Activated CD4-positive, alpha-beta memory T cell treated with anti-CD3 and anti-CD28 coated beads for 36 hours (primary cell): ENCODE data around the gene PTTG1. TPM values are rescaled to one million over a fixed set of nuclear protein-coding genes. Genes with fewer than 3 reads are reported as not detected.
A peak's percentile ranks its signal among the peaks of the same experiment; 100 is the strongest.

Source experiments
- CTCF ChIA-PET: fragments of 350-600 bp; sonication (Branson Sonifier 250); formaldehyde crosslinking; loops from one replicate; lab custom pipeline; 2021; ENCODE audit warnings: antibody characterized with exemption, inconsistent platforms; lab: Charles Lee
- POLR2A ChIA-PET: fragments of 350-600 bp; sonication (Branson Sonifier 250); formaldehyde crosslinking; loops from one replicate; lab custom pipeline; 2021; ENCODE audit warnings: antibody characterized with exemption; lab: Charles Lee
- DNase-seq: peaks from one replicate; pipeline ENCODE4 v3.0.0-alpha.2; 2020
- H3K27ac Mint-ChIP-seq: one replicate; pipeline ENCODE4 v1.8.0; 2021; ENCODE audit warnings: mixed read lengths
- H3K27me3 Mint-ChIP-seq: one replicate; pipeline ENCODE4 v1.8.0; 2021; ENCODE audit warnings: mixed read lengths
- H3K36me3 Mint-ChIP-seq: one replicate; pipeline ENCODE4 v1.8.0; 2021; ENCODE audit warnings: mixed read lengths
- H3K4me1 Mint-ChIP-seq: one replicate; pipeline ENCODE4 v1.8.0; 2021; ENCODE audit warnings: low read depth, mixed read lengths
- H3K4me3 Mint-ChIP-seq: one replicate; pipeline ENCODE4 v1.8.0; 2021; ENCODE audit warnings: mild to moderate bottlenecking, mixed read lengths
- H3K9me3 Mint-ChIP-seq: one replicate; pipeline ENCODE4 v1.8.0; 2021; ENCODE audit warnings: mixed read lengths
- intact Hi-C: fragments of 100-400 bp; cut with micrococcal nuclease; formaldehyde crosslinking; loops from one replicate; pipeline ENCODE4 v1.15.1; 2023
- total RNA-seq, 2 experiments: library from RNA; stranded (reverse); gene quantifications; one replicate each; pipeline ENCODE4 v1.2.3, GENCODE V29; 2021

Gene PTTG1
- total RNA-seq, 2 experiments from 2014 or later = 228 to 236 TPM

- H3K27ac Mint-ChIP-seq = no peak overlapping the region
- ChIA-PET CTCF (no interaction called here), POLR2A (no interaction called here)
- peaks cover 2% of the 10 kb centered on the region for H3K9me3 Mint-ChIP-seq
- intact Hi-C loops = no loop called here
- no peak for DNase-seq
- H3K36me3 Mint-ChIP-seq = no peaks in the 10 kb centered on the region
- H3K4me3 Mint-ChIP-seq = no peak overlapping the region
- H3K27me3 Mint-ChIP-seq = peaks cover 2% of the 10 kb centered on the region
- peaks cover 9% of the 10 kb centered on the region for H3K4me1 Mint-ChIP-seq
Measured at GRCh38 chr5:160456480-160457177, 35.0 kb downstream of the PTTG1 start.

- Mint-ChIP-seq H3K27me3 (peaks cover 2% of the 10 kb centered on the region), H3K36me3 (no peaks in the 10 kb centered on the region), H3K4me1 (peaks cover 11% of the 10 kb centered on the region), H3K4me3 (no peak overlapping the region), H3K9me3 (peaks cover 2% of the 10 kb centered on the region), H3K27ac (no peak overlapping the region)
- ChIA-PET CTCF (no interaction called here), POLR2A (no interaction called here)
- DNase-seq = no peak
- intact Hi-C loops = no loop called here
Measured at GRCh38 chr5:160457252-160457651, 35.6 kb downstream of the PTTG1 start.

- ChIA-PET CTCF (interaction anchor here (1.2 to 3.8 kb wide), 3 partner anchors 9 to 21 kb away, joined by 4 to 48 read pairs (median 5); no protein-coding TSS in a partner anchor), POLR2A (no interaction called here)
- H3K27me3 Mint-ChIP-seq = peaks cover 2% of the 10 kb centered on the region
- no peak for DNase-seq
- H3K9me3 Mint-ChIP-seq = peaks cover 2% of the 10 kb centered on the region
- no peaks in the 10 kb centered on the region for H3K36me3 Mint-ChIP-seq
- no peak overlapping the region for H3K4me3 Mint-ChIP-seq
- peaks cover 22% of the 10 kb centered on the region for H3K4me1 Mint-ChIP-seq
- no peak overlapping the region for H3K27ac Mint-ChIP-seq
- intact Hi-C loops = no loop called here
Measured at GRCh38 chr5:160458806-160459800, 37.4 kb downstream of the PTTG1 start.

- DNase-seq = no peak
- Mint-ChIP-seq H3K27me3 (peaks cover 2% of the 10 kb centered on the region), H3K9me3 (peaks cover 2% of the 10 kb centered on the region), H3K4me1 (peaks cover 36% of the 10 kb centered on the region), H3K27ac (no peak overlapping the region), H3K4me3 (no peak overlapping the region), H3K36me3 (no peaks in the 10 kb centered on the region)
- intact Hi-C loops = loop anchor here (1.0 kb wide), 1 partner anchor 21 kb away; no protein-coding TSS in a partner anchor
- ChIA-PET CTCF (interaction anchor here (1.2 to 3.8 kb wide), 3 partner anchors 14 to 47 kb away, joined by 3 to 48 read pairs (median 4); no protein-coding TSS in a partner anchor), POLR2A (no interaction called here)
Measured at GRCh38 chr5:160460377-160461049, 38.9 kb downstream of the PTTG1 start.

GRCh38 chr5:160461378-160461777 lies 39.7 kb downstream of the PTTG1 start:
- Mint-ChIP-seq H3K27ac (no peak overlapping the region), H3K4me3 (no peak overlapping the region), H3K9me3 (peaks cover 2% of the 10 kb centered on the region), H3K36me3 (no peaks in the 10 kb centered on the region), H3K4me1 (peaks cover 43% of the 10 kb centered on the region), H3K27me3 (peaks cover 2% of the 10 kb centered on the region)
- no peak for DNase-seq
- intact Hi-C loops = no loop called here
- ChIA-PET POLR2A (no interaction called here), CTCF (interaction anchor here (1.2 to 3.8 kb wide), 2 partner anchors 23 to 47 kb away, joined by 3 to 48 read pairs; no protein-coding TSS in a partner anchor)

GRCh38 chr5:160462167-160462566 lies 40.5 kb downstream of the PTTG1 start:
- Mint-ChIP-seq H3K27me3 (no peaks in the 10 kb centered on the region), H3K4me3 (no peak overlapping the region), H3K4me1 (peaks cover 49% of the 10 kb centered on the region), H3K27ac (no peak overlapping the region), H3K9me3 (peaks cover 2% of the 10 kb centered on the region), H3K36me3 (no peaks in the 10 kb centered on the region)
- intact Hi-C loops = no loop called here
- POLR2A ChIA-PET = no interaction called here
- DNase-seq = no peak
- CTCF ChIA-PET = interaction anchor here (3.8 kb wide), 1 partner anchor 24 kb away, joined by 48 read pairs; no protein-coding TSS in a partner anchor

- peaks cover 2% of the 10 kb centered on the region for H3K36me3 Mint-ChIP-seq
- H3K27ac Mint-ChIP-seq = no peak overlapping the region
- no peak for DNase-seq
- no peaks in the 10 kb centered on the region for H3K27me3 Mint-ChIP-seq
- intact Hi-C loops = no loop called here
- no peak overlapping the region for H3K4me3 Mint-ChIP-seq
- peaks cover 2% of the 10 kb centered on the region for H3K9me3 Mint-ChIP-seq
- peaks cover 54% of the 10 kb centered on the region for H3K4me1 Mint-ChIP-seq
- CTCF ChIA-PET = interaction anchor here (1.2 to 6.3 kb wide), 3 partner anchors 11 to 24 kb away, joined by 3 to 115 read pairs (median 4); no protein-coding TSS in a partner anchor
- POLR2A ChIA-PET = no interaction called here
Measured at GRCh38 chr5:160463227-160463626, 41.6 kb downstream of the PTTG1 start.

GRCh38 chr5:160463740-160464465 lies 42.2 kb downstream of the PTTG1 start:
- H3K9me3 Mint-ChIP-seq = peaks cover 2% of the 10 kb centered on the region
- CTCF ChIA-PET = interaction anchor here (0.9 to 6.3 kb wide), 5 partner anchors 11 to 44 kb away, joined by 3 to 115 read pairs (median 4); no protein-coding TSS in a partner anchor
- peaks cover 52% of the 10 kb centered on the region for H3K4me1 Mint-ChIP-seq
- H3K27me3 Mint-ChIP-seq = no peaks in the 10 kb centered on the region
- H3K4me3 Mint-ChIP-seq = no peak overlapping the region
- peaks cover 3% of the 10 kb centered on the region for H3K36me3 Mint-ChIP-seq
- peak overlapping the region; percentile 34 for H3K27ac Mint-ChIP-seq
- intact Hi-C loops = no loop called here
- POLR2A ChIA-PET = no interaction called here
- DNase-seq = no peak

- H3K9me3 Mint-ChIP-seq = peaks cover 2% of the 10 kb centered on the region
- no peaks in the 10 kb centered on the region for H3K27me3 Mint-ChIP-seq
- CTCF ChIA-PET = interaction anchor here (0.9 to 6.3 kb wide), 4 partner anchors 11 to 43 kb away, joined by 3 to 115 read pairs (median 4); no protein-coding TSS in a partner anchor
- peak overlapping the region; percentile 34 for H3K27ac Mint-ChIP-seq
- H3K4me1 Mint-ChIP-seq = peaks cover 48% of the 10 kb centered on the region
- intact Hi-C loops = no loop called here
- POLR2A ChIA-PET = no interaction called here
- DNase-seq = no peak
- H3K4me3 Mint-ChIP-seq = peak overlapping the region; percentile 32
- peaks cover 7% of the 10 kb centered on the region for H3K36me3 Mint-ChIP-seq
Measured at GRCh38 chr5:160464466-160464797, 42.8 kb downstream of the PTTG1 start.

GRCh38 chr5:160466116-160466515 lies 44.5 kb downstream of the PTTG1 start:
- ChIA-PET POLR2A (interaction anchor here (2.9 kb wide), 1 partner anchor 41 kb away, joined by 24 read pairs; no protein-coding TSS in a partner anchor), CTCF (interaction anchor here (1.2 to 6.3 kb wide), 3 partner anchors 23 to 42 kb away, joined by 3 to 115 read pairs (median 34); no protein-coding TSS in a partner anchor)
- H3K4me3 Mint-ChIP-seq = no peak overlapping the region
- no peaks in the 10 kb centered on the region for H3K9me3 Mint-ChIP-seq
- H3K27ac Mint-ChIP-seq = no peak overlapping the region
- DNase-seq = no peak
- no peaks in the 10 kb centered on the region for H3K27me3 Mint-ChIP-seq
- peaks cover 22% of the 10 kb centered on the region for H3K36me3 Mint-ChIP-seq
- intact Hi-C loops = no loop called here
- H3K4me1 Mint-ChIP-seq = peaks cover 57% of the 10 kb centered on the region
